Transverse colon (tissue), 4 donors: ENCODE results near the gene SMAD3. TPM values are rescaled to one million over a fixed set of nuclear protein-coding genes. Genes with fewer than 3 reads are reported as not detected.

Experiments
- DNase-seq: peaks from one replicate; pipeline ENCODE4 v3.0.0-alpha.2; 2019
- H3K27ac ChIP-seq, 4 donors: fragments of 200-600 bp; sonication (generic); 2 replicates each; pipeline ENCODE4 v1.5.1; 2016 to 2018; ENCODE audit warnings: inconsistent platforms in 4 of 4
- H3K27me3 ChIP-seq: fragments of 200-600 bp; sonication (generic); 2 replicates; pipeline ENCODE4 v1.5.1; 2017; ENCODE audit warnings: inconsistent platforms
- H3K36me3 ChIP-seq, 4 donors: fragments of 200-600 bp; sonication (generic); 2 replicates each; pipeline ENCODE4 v1.5.1; 2017 to 2019; ENCODE audit warnings: inconsistent platforms in 4 of 4
- H3K4me1 ChIP-seq, 4 donors: fragments of 200-600 bp; sonication (generic); 2 replicates each; pipeline ENCODE4 v1.5.1; 2017 to 2020; ENCODE audit warnings: inconsistent platforms in 4 of 4
- H3K4me3 ChIP-seq, 4 donors: fragments of 200-600 bp; sonication (generic); 1 replicate in 1 of 4; 2 replicates in 3 of 4; pipeline versions ENCODE4 v1.5.1 to v1.6.1; 2017 to 2019; ENCODE audit warnings: inconsistent platforms in 4 of 4
- H3K9me3 ChIP-seq, 2 donors: fragments of 200-600 bp; sonication (generic); 2 replicates each; pipeline ENCODE4 v1.5.1; 2017 to 2019; ENCODE audit warnings: inconsistent platforms in 2 of 2
- CTCF ChIP-seq, 5 experiments: fragments of 200-600 bp in 3 of 5; fragments of 450-650 bp in 2 of 5; sonication (generic) in 3 of 5; IDR thresholded peaks; 1 replicate in 2 of 5; 2 replicates in 3 of 5; pipeline ENCODE4 v1.5.1; 2016 to 2017; ENCODE audit warnings: antibody characterized with exemption in 5 of 5, inconsistent platforms in 3 of 5, mild to moderate bottlenecking in 2 of 5, moderate library complexity in 1 of 5
- EP300 ChIP-seq: sonication (generic); formaldehyde crosslinking; IDR thresholded peaks from one replicate; pipeline ENCODE4 v1.6.1; 2017; ENCODE audit warnings: antibody characterized with exemption, low read depth
- POLR2A ChIP-seq: fragments of 450-650 bp; IDR thresholded peaks from one replicate; pipeline ENCODE4 v1.6.1; 2016; ENCODE audit warnings: antibody characterized with exemption, mild to moderate bottlenecking, moderate library complexity
- POLR2AphosphoS5 ChIP-seq, 3 donors: sonication (generic); formaldehyde crosslinking; IDR thresholded peaks; one replicate each; pipeline ENCODE4 v1.6.1; 2016; ENCODE audit warnings: antibody characterized with exemption in 3 of 3
- WGBS, 2 donors: methylation state at CpG; one replicate each; pipeline ENCODE4 v1.1.5; 2018; ENCODE audit warnings: low coverage in 1 of 2; 5-methylcytosine and 5-hydroxymethylcytosine counted together
- in situ Hi-C, 4 donors: fragments of 200-750 bp; cut with MboI; loops; one replicate each; pipeline versions ENCODE4 v1.15.0 to v1.15.1; 2017; ENCODE audit warnings: low sequenced_read_pairs in 3 of 4, low pct_ligation_motif_present in 1 of 4, low pct_unique_long_range_greater_than_20kb in 1 of 4
- intact Hi-C: fragments of 100-400 bp; cut with DNase I; formaldehyde crosslinking; loops from one replicate; pipeline ENCODE4 v1.15.1; 2023; ENCODE audit warnings: low total_unique reads
- total RNA-seq, 4 donors: library from RNA; depleted of rRNA; stranded (reverse); fragments of >200 nt; gene quantifications; one replicate each; pipeline ENCODE4 v1.1.0, GENCODE V29; 2016

SMAD3 gene
- total RNA-seq, 4 donors from 2014 or later: 30.9 to 65.1 (median 57.0) TPM

GRCh38 chr15:67106764-67107013 is 41.3 kb downstream of the SMAD3 start:
- Histone ChIP-seq H3K4me1 (peaks cover 40 to 79% (median 57%) of the 10 kb centered on the region in 4 donors), H3K27me3 (no peaks in the 10 kb centered on the region), H3K9me3 (no peaks in the 10 kb centered on the region), H3K4me3 (no peak overlapping the region), H3K27ac (peak overlapping the region; percentile 76 to 80 (median 78)), H3K36me3 (no peaks in the 10 kb centered on the region)
- intact Hi-C loops: loop anchor here (5.0 kb wide), 1 partner anchor 39 kb away; the partner anchor contains the start of gene SMAD3
- TF ChIP-seq CTCF (IDR thresholded peaks at IDR 0.05) (no peak), POLR2A (no peak), EP300 (no peak), POLR2AphosphoS5 (IDR thresholded peaks at IDR 0.05) (no peak)
- DNase-seq: no peak
- in situ Hi-C loops: no loop called here
- WGBS, 2 donors: 0 to 37% methylated on average over 1 to 2 of the region's 2 CpGs

GRCh38 chr15:67107014-67107812 is 41.8 kb downstream of the SMAD3 start:
- WGBS, 2 donors: 15 to 63% methylated on average over 4 to 12 of the region's 12 CpGs
- TF ChIP-seq POLR2AphosphoS5 (IDR thresholded peaks at IDR 0.05) (peak; percentile 58 to 76 (median 64)), POLR2A (no peak)
- Histone ChIP-seq H3K27me3 (no peaks in the 10 kb centered on the region), H3K4me1 (peaks cover 40 to 77% (median 55%) of the 10 kb centered on the region in 4 donors), H3K27ac (peak overlapping the region; percentile 76 to 80 (median 78)), H3K9me3 (no peaks in the 10 kb centered on the region), H3K36me3 (no peaks in the 10 kb centered on the region), H3K4me3 (no peak overlapping the region)
- intact Hi-C loops: loop anchor here (5.0 kb wide), 1 partner anchor 40 kb away; the partner anchor contains the start of gene SMAD3
- DNase-seq: peak; percentile 77
- in situ Hi-C loops: no loop called here

- peaks cover 40 to 68% (median 55%) of the 10 kb centered on the region in 4 donors for H3K4me1 ChIP-seq
- DNase-seq: no peak
- intact Hi-C loops: loop anchor here (5.0 kb wide), 1 partner anchor 41 kb away; the partner anchor contains the start of gene SMAD3
- H3K27ac ChIP-seq: peak overlapping the region; percentile 76 to 80 (median 78)
- no peak for TF ChIP-seq POLR2AphosphoS5 (IDR thresholded peaks at IDR 0.05)
- no peak for TF ChIP-seq POLR2A
- TF ChIP-seq CTCF (IDR thresholded peaks at IDR 0.05): no peak
- no peak for TF ChIP-seq EP300
- in situ Hi-C loops: no loop called here
- H3K36me3 ChIP-seq: no peaks in the 10 kb centered on the region
- no peak overlapping the region for H3K4me3 ChIP-seq
- H3K9me3 ChIP-seq: no peaks in the 10 kb centered on the region
- WGBS, 2 donors: 40 to 63% methylated on average over 1 to 9 of the region's 9 CpGs
- no peaks in the 10 kb centered on the region for H3K27me3 ChIP-seq
These were observed 42.9 kb downstream of the SMAD3 start for GRCh38 chr15:67108122-67108961.

GRCh38 chr15:67109141-67110034 is 44.0 kb downstream of the SMAD3 start:
- H3K27me3 ChIP-seq: no peaks in the 10 kb centered on the region
- intact Hi-C loops (loop anchor here (5.0 kb wide), 1 partner anchor 42 kb away; the partner anchor contains the start of gene SMAD3), in situ Hi-C loops (no loop called here)

More at GRCh38 chr15:67109141-67110034, 44.0 kb downstream of the SMAD3 start:
- TF ChIP-seq POLR2A (no peak), CTCF (IDR thresholded peaks at IDR 0.05) (no peak), POLR2AphosphoS5 (IDR thresholded peaks at IDR 0.05) (peak in 2 of 3 donors; percentile 55 to 73)
- H3K4me3 ChIP-seq: no peak overlapping the region
- H3K36me3 ChIP-seq: no peaks in the 10 kb centered on the region
- H3K27ac ChIP-seq: peak overlapping the region; percentile 58 to 80 (median 76)
- WGBS, 2 donors: 57 to 60% methylated on average over 2 to 18 of the region's 18 CpGs
- H3K9me3 ChIP-seq: no peaks in the 10 kb centered on the region
- peaks cover 38 to 57% (median 50%) of the 10 kb centered on the region in 4 donors for H3K4me1 ChIP-seq
- DNase-seq: peak; percentile 65
